HCT116 (cell line): ENCODE results near the gene HDLBP. TPM values are rescaled to one million over a fixed set of nuclear protein-coding genes. Genes with fewer than 3 reads are reported as not detected.

ENCODE experiments used
- ATAC-seq: fragments of 200-7000 bp; cut with Tn5 transposase; 2 replicates; pipeline ENCODE4 v1.9.1; 2020; ENCODE audit warnings: mild to moderate bottlenecking, moderate library complexity
- BruUV-seq: library from RNA; stranded (reverse); fragments of 400-500 nt; replicated peaks from 2 replicates; lab custom pipeline; 2021; lab: Mats Ljungman, UMichigan
- CTCF ChIA-PET: fragments of 300-600 bp; sonication (Branson Sonifier 250); formaldehyde crosslinking; loops from one replicate; lab custom pipeline; 2021; ENCODE audit warnings: antibody characterized with exemption; lab: Charles Lee
- POLR2A ChIA-PET: fragments of 300-600, 350-600 bp; sonication (Branson Sonifier 250); formaldehyde crosslinking; loops from one replicate; lab custom pipeline; 2021; ENCODE audit warnings: antibody characterized with exemption; lab: Charles Lee
- RAD21 ChIA-PET, 2 experiments: fragments of 300-600 bp; sonication (Branson Sonifier 250); formaldehyde crosslinking; loops; one replicate each; lab custom pipeline; 2023; ENCODE audit warnings: low total read pairs in 2 of 2; ENCODE audit not compliant: uncharacterized antibody in 2 of 2, unreplicated experiment in 2 of 2, low non-redundant PET in 1 of 2; lab: Charles Lee
- DNase-seq: peaks from one replicate; pipeline ENCODE4 v3.0.0-alpha.2; 2010; ENCODE audit warnings: low read depth, low spot score
- H2AFZ ChIP-seq: fragments of 200-600 bp; shearing (Covaris generic), sonication (generic); 2 replicates; pipeline ENCODE4 v1.6.1; 2017; ENCODE audit warnings: low read depth, mixed run types, mixed read lengths, antibody characterized with exemption, low read length; ENCODE audit not compliant: poor library complexity, severe bottlenecking
- H3K27ac ChIP-seq: 2 replicates; pipeline ENCODE4 v1.5.1; 2012; ENCODE audit warnings: low read depth, low read length
- H3K27me3 ChIP-seq: fragments of 200-600 bp; sonication (generic); 2 replicates; pipeline ENCODE4 v1.6.1; 2016; ENCODE audit warnings: mixed run types, low read length, mixed read lengths; ENCODE audit not compliant: insufficient read depth
- H3K36me3 ChIP-seq, 2 experiments: fragments of 200-500 bp in 1 of 2; fragments of 200-600 bp in 1 of 2; sonication (Bioruptor generic) in 1 of 2; sonication (generic) in 1 of 2; 2 replicates each; pipeline versions ENCODE4 v1.5.1 to v1.6.1; 2014 to 2016; ENCODE audit warnings: low read length in 2 of 2, inconsistent platforms in 1 of 2, mixed read lengths in 1 of 2, mixed run types in 1 of 2; ENCODE audit not compliant: insufficient read depth in 2 of 2, control insufficient read depth in 1 of 2
- H3K4me1 ChIP-seq, 2 experiments: fragments of 200-600 bp in 1 of 2; sonication (generic) in 1 of 2; 2 replicates each; pipeline versions ENCODE4 v1.5.1 to v1.6.1; 2012 to 2017; ENCODE audit warnings: low read length in 2 of 2, inconsistent platforms in 1 of 2, mild to moderate bottlenecking in 1 of 2, mixed read lengths in 1 of 2, mixed run types in 1 of 2, moderate library complexity in 1 of 2; ENCODE audit not compliant: insufficient read depth in 2 of 2, control insufficient read depth in 1 of 2
- H3K4me2 ChIP-seq: fragments of 200-600 bp; sonication (generic); 2 replicates; pipeline ENCODE4 v1.6.1; 2017; ENCODE audit warnings: mixed run types, low read length, mixed read lengths
- H3K4me3 ChIP-seq, 2 experiments: fragments of 200-600 bp in 1 of 2; sonication (generic) in 1 of 2; replicated peaks in 1 of 2; 2 replicates each; pipeline ENCODE4 v1.5.1; 2011 to 2016; ENCODE audit warnings: low read length in 2 of 2, control low read depth in 1 of 2, low read depth in 1 of 2, mild to moderate bottlenecking in 1 of 2, mixed read lengths in 1 of 2, mixed run types in 1 of 2
- H3K79me2 ChIP-seq: fragments of 200-600 bp; sonication (generic); 2 replicates; pipeline ENCODE4 v1.6.1; 2017; ENCODE audit warnings: mild to moderate bottlenecking, mixed run types, low read length, moderate library complexity, mixed read lengths; ENCODE audit not compliant: insufficient read depth
- H3K9ac ChIP-seq: fragments of 200-600 bp; sonication (generic); 2 replicates; pipeline ENCODE4 v1.6.1; 2016; ENCODE audit warnings: low read length, mixed read lengths
- H3K9me2 ChIP-seq: fragments of 200-600 bp; sonication (generic), shearing (Covaris generic); 2 replicates; pipeline ENCODE4 v1.6.1; 2017; ENCODE audit warnings: mixed run types, mild to moderate bottlenecking, moderate library complexity; ENCODE audit not compliant: insufficient read depth
- H3K9me3 ChIP-seq, 2 experiments: fragments of 200-500 bp in 1 of 2; fragments of 200-600 bp in 1 of 2; sonication (Bioruptor generic) in 1 of 2; sonication (generic) in 1 of 2; 2 replicates each; pipeline ENCODE4 v1.6.1; 2014 to 2017; ENCODE audit warnings: low read length in 2 of 2, mixed read lengths in 2 of 2, inconsistent platforms in 1 of 2, low read depth in 1 of 2, mild to moderate bottlenecking in 1 of 2, mixed run types in 1 of 2, moderate library complexity in 1 of 2; ENCODE audit not compliant: control insufficient read depth in 1 of 2, insufficient read depth in 1 of 2
- H4K20me1 ChIP-seq: fragments of 200-600 bp; sonication (generic), shearing (Covaris generic); 2 replicates; pipeline ENCODE4 v1.6.1; 2017; ENCODE audit warnings: mixed run types, mild to moderate bottlenecking, moderate library complexity; ENCODE audit not compliant: insufficient read depth
- CBX3 ChIP-seq: IDR thresholded peaks from 2 replicates; pipeline ENCODE4 v1.6.1; 2012; ENCODE audit warnings: low read depth
- CEBPB ChIP-seq: IDR thresholded peaks from 2 replicates; pipeline ENCODE4 v1.6.1; 2012; ENCODE audit warnings: low read depth
- EGR1 ChIP-seq: IDR thresholded peaks from 2 replicates; pipeline ENCODE4 v1.6.1; 2012; ENCODE audit warnings: low read depth
- ELF1 ChIP-seq: IDR thresholded peaks from 2 replicates; pipeline ENCODE4 v1.6.1; 2012; ENCODE audit warnings: low read depth, borderline replicate concordance
- EZH2 ChIP-seq: fragments of 200-600 bp; sonication (generic); IDR thresholded peaks from 2 replicates; pipeline ENCODE4 v1.6.1; 2017; ENCODE audit warnings: antibody characterized with exemption, mixed run types
- POLR2A ChIP-seq: IDR thresholded peaks from 2 replicates; pipeline ENCODE4 v1.7.0; 2011; ENCODE audit warnings: borderline replicate concordance; ENCODE audit not compliant: insufficient read depth, insufficient read length; ENCODE audit errors: extremely low read depth
- POLR2AphosphoS5 ChIP-seq: IDR thresholded peaks from 2 replicates; pipeline ENCODE4 v1.6.1; 2011; ENCODE audit warnings: mild to moderate bottlenecking, low read depth, low read length, moderate library complexity
- SIN3A ChIP-seq: IDR thresholded peaks from 2 replicates; pipeline ENCODE4 v1.6.1; 2012; ENCODE audit warnings: low read depth
- SP1 ChIP-seq: IDR thresholded peaks from 2 replicates; pipeline ENCODE4 v1.6.1; 2012; ENCODE audit warnings: low read depth
- TCF7L2 ChIP-seq: IDR thresholded peaks from 2 replicates; pipeline ENCODE4 v1.7.0; 2011; ENCODE audit warnings: borderline replicate concordance, inconsistent platforms; ENCODE audit not compliant: insufficient read depth, insufficient read length; ENCODE audit errors: extremely low read depth
- ZFX ChIP-seq: fragments of 450-650 bp; IDR thresholded peaks from 2 replicates; pipeline ENCODE4 v1.6.1; 2017
- ZNF274 ChIP-seq: fragments of 200-500 bp; sonication (Bioruptor generic); IDR thresholded peaks from 2 replicates; pipeline ENCODE4 v1.6.1; 2014; ENCODE audit warnings: mild to moderate bottlenecking, low read depth, low read length, inconsistent platforms
- intact Hi-C: fragments of 100-400 bp; cut with micrococcal nuclease; formaldehyde crosslinking; loops from 2 replicates; pipeline ENCODE4 v1.10.0; 2022
- total RNA-seq: library from RNA; stranded (reverse); gene quantifications from one replicate; pipeline ENCODE4 v1.2.1, GENCODE V29; 2021; ENCODE audit not compliant: unreplicated experiment
- TF ChIP-seq, protein P1 (sequence below): IDR thresholded peaks from 2 replicates; pipeline ENCODE4 v1.6.1; 2012; ENCODE audit warnings: low read depth
- TF ChIP-seq, protein P2 (sequence below): IDR thresholded peaks from 2 replicates; pipeline ENCODE4 v1.6.1; 2012
- TF ChIP-seq, protein P3 (sequence below), 3 experiments: fragments of 200-600 bp in 1 of 3; sonication (generic) in 1 of 3; IDR thresholded peaks in 2 of 3; conservative IDR thresholded peaks in 1 of 3; 2 replicates each; pipeline ENCODE4 v1.5.1; 2012 to 2017; ENCODE audit warnings: low read depth in 2 of 3, low read length in 2 of 3, antibody characterized with exemption in 1 of 3, borderline replicate concordance in 1 of 3, control low read depth in 1 of 3, mild to moderate bottlenecking in 1 of 3, mixed read lengths in 1 of 3, mixed run types in 1 of 3, moderate library complexity in 1 of 3; ENCODE audit not compliant: insufficient read depth in 1 of 3
- TF ChIP-seq, protein P4 (sequence below): IDR thresholded peaks from 2 replicates; pipeline ENCODE4 v1.6.1; 2011; ENCODE audit warnings: mild to moderate bottlenecking, low read length, moderate library complexity; ENCODE audit not compliant: insufficient replicate concordance; ENCODE audit errors: extremely low read depth
- TF ChIP-seq, protein P5 (sequence below): IDR thresholded peaks from 2 replicates; pipeline ENCODE4 v1.6.1; 2012

The HDLBP gene
- total RNA-seq, 1 experiment from 2014 or later = 462 TPM

DNA sequence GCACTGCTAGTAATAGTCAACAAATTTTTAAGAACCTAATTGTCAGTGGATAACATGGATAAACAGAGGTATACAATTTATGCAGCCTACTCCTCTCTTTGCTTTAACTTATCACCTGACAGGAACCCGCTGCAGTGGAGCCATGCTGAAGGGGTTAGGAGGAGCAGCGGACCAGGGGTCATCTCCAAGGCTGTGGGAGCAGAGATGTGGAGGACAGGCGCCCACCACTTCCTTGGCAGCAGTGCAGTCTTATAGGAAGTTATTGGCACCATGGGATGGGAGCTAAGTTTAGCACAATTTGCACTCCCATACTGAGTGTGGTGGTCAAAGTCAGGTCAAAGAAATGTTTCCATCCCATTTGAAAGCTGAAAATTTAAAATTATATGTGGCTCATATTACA is 35.6 kb downstream of the HDLBP start (continued):
- TF ChIP-seq, protein P1, sequence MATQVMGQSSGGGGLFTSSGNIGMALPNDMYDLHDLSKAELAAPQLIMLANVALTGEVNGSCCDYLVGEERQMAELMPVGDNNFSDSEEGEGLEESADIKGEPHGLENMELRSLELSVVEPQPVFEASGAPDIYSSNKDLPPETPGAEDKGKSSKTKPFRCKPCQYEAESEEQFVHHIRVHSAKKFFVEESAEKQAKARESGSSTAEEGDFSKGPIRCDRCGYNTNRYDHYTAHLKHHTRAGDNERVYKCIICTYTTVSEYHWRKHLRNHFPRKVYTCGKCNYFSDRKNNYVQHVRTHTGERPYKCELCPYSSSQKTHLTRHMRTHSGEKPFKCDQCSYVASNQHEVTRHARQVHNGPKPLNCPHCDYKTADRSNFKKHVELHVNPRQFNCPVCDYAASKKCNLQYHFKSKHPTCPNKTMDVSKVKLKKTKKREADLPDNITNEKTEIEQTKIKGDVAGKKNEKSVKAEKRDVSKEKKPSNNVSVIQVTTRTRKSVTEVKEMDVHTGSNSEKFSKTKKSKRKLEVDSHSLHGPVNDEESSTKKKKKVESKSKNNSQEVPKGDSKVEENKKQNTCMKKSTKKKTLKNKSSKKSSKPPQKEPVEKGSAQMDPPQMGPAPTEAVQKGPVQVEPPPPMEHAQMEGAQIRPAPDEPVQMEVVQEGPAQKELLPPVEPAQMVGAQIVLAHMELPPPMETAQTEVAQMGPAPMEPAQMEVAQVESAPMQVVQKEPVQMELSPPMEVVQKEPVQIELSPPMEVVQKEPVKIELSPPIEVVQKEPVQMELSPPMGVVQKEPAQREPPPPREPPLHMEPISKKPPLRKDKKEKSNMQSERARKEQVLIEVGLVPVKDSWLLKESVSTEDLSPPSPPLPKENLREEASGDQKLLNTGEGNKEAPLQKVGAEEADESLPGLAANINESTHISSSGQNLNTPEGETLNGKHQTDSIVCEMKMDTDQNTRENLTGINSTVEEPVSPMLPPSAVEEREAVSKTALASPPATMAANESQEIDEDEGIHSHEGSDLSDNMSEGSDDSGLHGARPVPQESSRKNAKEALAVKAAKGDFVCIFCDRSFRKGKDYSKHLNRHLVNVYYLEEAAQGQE = no peak
- no peak for TF ChIP-seq ZFX
- TF ChIP-seq POLR2AphosphoS5 = no peak
- TF ChIP-seq, protein P2, sequence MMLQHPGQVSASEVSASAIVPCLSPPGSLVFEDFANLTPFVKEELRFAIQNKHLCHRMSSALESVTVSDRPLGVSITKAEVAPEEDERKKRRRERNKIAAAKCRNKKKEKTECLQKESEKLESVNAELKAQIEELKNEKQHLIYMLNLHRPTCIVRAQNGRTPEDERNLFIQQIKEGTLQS = no peak

DNA sequence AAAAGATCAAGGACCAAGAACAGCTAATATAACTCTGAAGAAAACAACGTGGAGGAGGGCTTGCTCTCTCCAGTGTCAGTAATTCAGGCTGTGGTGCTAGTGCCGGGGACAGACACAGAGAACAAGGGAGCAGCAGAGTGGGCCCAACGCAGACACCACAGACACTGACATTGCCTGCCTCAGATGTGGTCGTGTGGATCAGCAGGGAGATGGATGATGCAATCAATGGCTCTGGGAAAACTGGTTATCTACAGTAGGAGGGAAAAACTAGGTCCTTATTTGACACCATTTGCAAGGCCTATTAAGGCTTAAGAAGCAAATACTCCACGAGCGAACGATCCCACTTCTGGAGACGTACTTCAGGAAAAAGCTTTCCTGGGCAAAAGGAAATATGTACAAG is 36.1 kb downstream of the HDLBP start:
- H3K4me2 ChIP-seq = no peak overlapping the region
- ATAC-seq (peak; percentile 32; the same call in 1 of the 2 replicates), DNase-seq (no peak)
- H3K9me2 ChIP-seq = no peaks in the 10 kb centered on the region
- no peak overlapping the region for H3K9ac ChIP-seq
- peaks cover 98% of the 10 kb centered on the region for H3K79me2 ChIP-seq
- H3K4me3 ChIP-seq = no peak overlapping the region
- H3K27me3 ChIP-seq = no peaks in the 10 kb centered on the region
- H2AFZ ChIP-seq = no peak overlapping the region
- H3K4me1 ChIP-seq = peaks cover 5 to 12% of the 10 kb centered on the region in 2 experiments; a peak in 3 of 4 replicates
- no TSS peak for BruUV-seq
- 0 out of 4 replicates have a peak, but pooled peaks cover 0 to 3% of the 10 kb centered on the region in 2 experiments for H3K9me3 ChIP-seq
- ChIA-PET CTCF (no interaction called here), RAD21 (no interaction called here), POLR2A (no interaction called here)
- H3K36me3 ChIP-seq = 0 out of 4 replicates have a peak, but pooled peaks cover 0 to 4% of the 10 kb centered on the region in 2 experiments
- peaks cover 22% of the 10 kb centered on the region; the same call in 1 of the 2 replicates for H4K20me1 ChIP-seq
- intact Hi-C loops = no loop called here
- H3K27ac ChIP-seq = no peak overlapping the region
- no peak for TF ChIP-seq ZNF274
- TF ChIP-seq, protein P3, sequence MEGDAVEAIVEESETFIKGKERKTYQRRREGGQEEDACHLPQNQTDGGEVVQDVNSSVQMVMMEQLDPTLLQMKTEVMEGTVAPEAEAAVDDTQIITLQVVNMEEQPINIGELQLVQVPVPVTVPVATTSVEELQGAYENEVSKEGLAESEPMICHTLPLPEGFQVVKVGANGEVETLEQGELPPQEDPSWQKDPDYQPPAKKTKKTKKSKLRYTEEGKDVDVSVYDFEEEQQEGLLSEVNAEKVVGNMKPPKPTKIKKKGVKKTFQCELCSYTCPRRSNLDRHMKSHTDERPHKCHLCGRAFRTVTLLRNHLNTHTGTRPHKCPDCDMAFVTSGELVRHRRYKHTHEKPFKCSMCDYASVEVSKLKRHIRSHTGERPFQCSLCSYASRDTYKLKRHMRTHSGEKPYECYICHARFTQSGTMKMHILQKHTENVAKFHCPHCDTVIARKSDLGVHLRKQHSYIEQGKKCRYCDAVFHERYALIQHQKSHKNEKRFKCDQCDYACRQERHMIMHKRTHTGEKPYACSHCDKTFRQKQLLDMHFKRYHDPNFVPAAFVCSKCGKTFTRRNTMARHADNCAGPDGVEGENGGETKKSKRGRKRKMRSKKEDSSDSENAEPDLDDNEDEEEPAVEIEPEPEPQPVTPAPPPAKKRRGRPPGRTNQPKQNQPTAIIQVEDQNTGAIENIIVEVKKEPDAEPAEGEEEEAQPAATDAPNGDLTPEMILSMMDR (IDR thresholded peaks at IDR 0.05 in 2 of 3, conservative IDR thresholded peaks at IDR 0.05 in 1 of 3; ENCODE audit: borderline replicate concordance in 1 of 3, insufficient read depth in 1 of 3, low read depth in 2 of 3, low read length in 2 of 3) = no peak
- TF ChIP-seq SP1 = no peak
- peak; percentile 29 for TF ChIP-seq TCF7L2
- no peak for TF ChIP-seq EZH2
- TF ChIP-seq ELF1 = no peak
- TF ChIP-seq, protein P4, sequence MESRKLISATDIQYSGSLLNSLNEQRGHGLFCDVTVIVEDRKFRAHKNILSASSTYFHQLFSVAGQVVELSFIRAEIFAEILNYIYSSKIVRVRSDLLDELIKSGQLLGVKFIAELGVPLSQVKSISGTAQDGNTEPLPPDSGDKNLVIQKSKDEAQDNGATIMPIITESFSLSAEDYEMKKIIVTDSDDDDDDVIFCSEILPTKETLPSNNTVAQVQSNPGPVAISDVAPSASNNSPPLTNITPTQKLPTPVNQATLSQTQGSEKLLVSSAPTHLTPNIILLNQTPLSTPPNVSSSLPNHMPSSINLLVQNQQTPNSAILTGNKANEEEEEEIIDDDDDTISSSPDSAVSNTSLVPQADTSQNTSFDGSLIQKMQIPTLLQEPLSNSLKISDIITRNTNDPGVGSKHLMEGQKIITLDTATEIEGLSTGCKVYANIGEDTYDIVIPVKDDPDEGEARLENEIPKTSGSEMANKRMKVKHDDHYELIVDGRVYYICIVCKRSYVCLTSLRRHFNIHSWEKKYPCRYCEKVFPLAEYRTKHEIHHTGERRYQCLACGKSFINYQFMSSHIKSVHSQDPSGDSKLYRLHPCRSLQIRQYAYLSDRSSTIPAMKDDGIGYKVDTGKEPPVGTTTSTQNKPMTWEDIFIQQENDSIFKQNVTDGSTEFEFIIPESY = no peak
- TF ChIP-seq ZFX = no peak
- TF ChIP-seq, protein P5, sequence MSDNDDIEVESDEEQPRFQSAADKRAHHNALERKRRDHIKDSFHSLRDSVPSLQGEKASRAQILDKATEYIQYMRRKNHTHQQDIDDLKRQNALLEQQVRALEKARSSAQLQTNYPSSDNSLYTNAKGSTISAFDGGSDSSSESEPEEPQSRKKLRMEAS = no peak
- TF ChIP-seq, protein P2 = 0 out of 2 replicates have a peak, but pooled peaks have one; percentile 80
- peak; percentile 78 for TF ChIP-seq CEBPB
- TF ChIP-seq POLR2A = no peak
- TF ChIP-seq SIN3A = no peak
- TF ChIP-seq CBX3 = no peak
- TF ChIP-seq EGR1 = no peak
